ENCODE results near the gene GARIN1A. TPM values are rescaled to one million over a fixed set of nuclear protein-coding genes. Genes with fewer than 3 reads are reported as not detected.

Gene GARIN1A
- polyA plus RNA-seq, 1 donor: 4.2 TPM

GRCh38 chr7:128718967-128719642, 47.0 kb downstream of the GARIN1A start:
- no peak for DNase-seq

GRCh38 chr7:128721376-128721775, 49.3 kb downstream of the GARIN1A start:
- no peak for DNase-seq

Other genes with a start within 250 kb of the GARIN1A start
- 25.5 TPM for gene HILPDA, start 216.4 kb upstream of the GARIN1A start, polyA plus RNA-seq (ENCODE audit: insufficient read length)
- gene METTL2B, start 195.5 kb upstream of the GARIN1A start, polyA plus RNA-seq (ENCODE audit: insufficient read length): 40.5 TPM
- gene CALU, start 67.1 kb downstream of the GARIN1A start, polyA plus RNA-seq (ENCODE audit: insufficient read length): 206 TPM
- gene OPN1SW, start 103.5 kb downstream of the GARIN1A start, polyA plus RNA-seq (ENCODE audit: insufficient read length): 2.2 TPM
- gene CCDC136, start 119.7 kb downstream of the GARIN1A start, polyA plus RNA-seq (ENCODE audit: insufficient read length): 26.3 TPM
- 14.9 TPM for gene FLNC, start 158.1 kb downstream of the GARIN1A start, polyA plus RNA-seq (ENCODE audit: insufficient read length)
- gene ATP6V1F, start 190.6 kb downstream of the GARIN1A start, polyA plus RNA-seq (ENCODE audit: insufficient read length): 199 TPM
- 21.6 TPM for gene KCP, start 238.4 kb downstream of the GARIN1A start, polyA plus RNA-seq (ENCODE audit: insufficient read length)

All from left kidney (tissue), 2 donors.